GM18507 (cell line): ENCODE results near the gene ZEB1.

Experiments
- DNase-seq: peaks from one replicate; pipeline ENCODE4 v3.0.0; 2011; ENCODE audit warnings: low read depth; ENCODE audit not compliant: insufficient read length; ENCODE audit errors: extremely low spot score
- FAIRE-seq: peaks from 2 replicates; lab custom pipeline; 2011; peaks lifted over from hg19 to GRCh38; lab: Jason Lieb, UNC

The ZEB1 gene

GRCh38 chr10:31318854-31319601 lies at the start of gene ZEB1:
Gene ZEB1, plus strand, starts transcription at chr10:31319216. Its CDS starts 19 bp downstream, at chr10:31319235.
- FAIRE-seq = no peak

GRCh38 chr10:31270954-31271353 lies 48.1 kb upstream of the ZEB1 start:
- DNase-seq (no peak), FAIRE-seq (no peak)

More at GRCh38 chr10:31318854-31319601, at the start of gene ZEB1:
- DNase-seq = peak; percentile 66

GRCh38 chr10:31272841-31273240 lies 46.2 kb upstream of the ZEB1 start:
- DNase-seq = no peak
- FAIRE-seq = no peak

GRCh38 chr10:31273789-31274188 lies 45.2 kb upstream of the ZEB1 start:
- FAIRE-seq = no peak
- no peak for DNase-seq

- DNase-seq (no peak), FAIRE-seq (no peak)
These were observed 44.7 kb upstream of the ZEB1 start for GRCh38 chr10:31274310-31274709.

- FAIRE-seq (no peak), DNase-seq (no peak)
These were observed 40.6 kb upstream of the ZEB1 start for GRCh38 chr10:31278279-31278941.

GRCh38 chr10:31280972-31281371 lies 38.0 kb upstream of the ZEB1 start:
- no peak for FAIRE-seq

GRCh38 chr10:31288001-31288400 lies 31.0 kb upstream of the ZEB1 start:
- FAIRE-seq = no peak
- DNase-seq = no peak

More at GRCh38 chr10:31280972-31281371, 38.0 kb upstream of the ZEB1 start:
- no peak for DNase-seq

- DNase-seq = no peak
- FAIRE-seq = no peak
These were observed 30.1 kb upstream of the ZEB1 start for GRCh38 chr10:31288962-31289361.

GRCh38 chr10:31290386-31290785 lies 28.6 kb upstream of the ZEB1 start:
- DNase-seq (no peak), FAIRE-seq (no peak)

GRCh38 chr10:31291123-31291522 lies 27.9 kb upstream of the ZEB1 start:
- DNase-seq (no peak), FAIRE-seq (no peak)

- FAIRE-seq = no peak
- DNase-seq = no peak
These were observed 24.5 kb upstream of the ZEB1 start for GRCh38 chr10:31294558-31294957.

- DNase-seq = no peak
- FAIRE-seq = no peak
These were observed 22.3 kb upstream of the ZEB1 start for GRCh38 chr10:31296754-31297153.

GRCh38 chr10:31299119-31299518 lies 19.9 kb upstream of the ZEB1 start:
- FAIRE-seq = no peak

GRCh38 chr10:31303212-31303611 lies 15.8 kb upstream of the ZEB1 start:
- DNase-seq = no peak
- no peak for FAIRE-seq

More at GRCh38 chr10:31299119-31299518, 19.9 kb upstream of the ZEB1 start:
- DNase-seq = no peak

- FAIRE-seq (no peak), DNase-seq (no peak)
These were observed 14.6 kb upstream of the ZEB1 start for GRCh38 chr10:31304291-31304970.

- DNase-seq = no peak
- FAIRE-seq = no peak
These were observed 5.6 kb upstream of the ZEB1 start for GRCh38 chr10:31313396-31313795.

- DNase-seq (no peak), FAIRE-seq (no peak)
These were observed 4.5 kb upstream of the ZEB1 start for GRCh38 chr10:31314256-31315150.

GRCh38 chr10:31315453-31315852 lies 3.6 kb upstream of the ZEB1 start:
- FAIRE-seq (no peak), DNase-seq (no peak)
